ENCODE data around the gene LPAR5. TPM values are rescaled to one million over a fixed set of nuclear protein-coding genes. Genes with fewer than 3 reads are reported as not detected.

LPAR5 gene
- total RNA-seq, 2 experiments from 2014 or later: 1.7 to 2.2 TPM

DNA sequence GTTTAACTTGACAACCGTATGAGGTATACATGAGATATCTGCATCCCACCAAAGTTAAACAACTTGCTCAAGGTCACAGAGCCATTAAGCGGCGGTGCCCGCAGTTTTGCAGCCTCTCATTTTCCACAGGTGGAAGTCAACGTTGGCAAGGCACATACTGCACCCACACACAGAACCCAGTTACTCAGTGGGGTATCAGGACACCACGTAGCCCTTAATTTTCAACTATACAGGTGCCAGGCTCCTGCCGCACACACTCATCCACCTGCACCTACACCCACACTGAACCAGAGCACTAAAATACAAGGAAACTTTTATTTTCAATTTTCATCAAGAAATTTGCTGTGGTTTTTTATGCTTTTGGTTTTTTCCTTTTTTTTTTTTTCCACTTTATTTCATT, 66.0 kb downstream of the LPAR5 start:
- no peak for DNase-seq
- Mint-ChIP-seq H3K4me1 (ENCODE audit: low read depth) (peaks cover 59% of the 10 kb centered on the region), H3K27me3 (ENCODE audit: low read depth) (no peaks in the 10 kb centered on the region), H3K4me3 (peak overlapping the region; percentile 98), H3K27ac (no peak overlapping the region), H3K9me3 (no peaks in the 10 kb centered on the region), H3K36me3 (ENCODE audit: low read depth) (peaks cover 53% of the 10 kb centered on the region)
- intact Hi-C loops (cut with micrococcal nuclease): loop anchor here (2.0 to 5.0 kb wide), 2 partner anchors 75 to 258 kb away; partner anchors contain the start of genes NCAPD2 and P3H3
- CTCF ChIA-PET: interaction anchor here (0.6 to 1.7 kb wide), 16 partner anchors 13 to 256 kb away, joined by 3 to 8 read pairs (median 4); no protein-coding TSS in a partner anchor

DNA sequence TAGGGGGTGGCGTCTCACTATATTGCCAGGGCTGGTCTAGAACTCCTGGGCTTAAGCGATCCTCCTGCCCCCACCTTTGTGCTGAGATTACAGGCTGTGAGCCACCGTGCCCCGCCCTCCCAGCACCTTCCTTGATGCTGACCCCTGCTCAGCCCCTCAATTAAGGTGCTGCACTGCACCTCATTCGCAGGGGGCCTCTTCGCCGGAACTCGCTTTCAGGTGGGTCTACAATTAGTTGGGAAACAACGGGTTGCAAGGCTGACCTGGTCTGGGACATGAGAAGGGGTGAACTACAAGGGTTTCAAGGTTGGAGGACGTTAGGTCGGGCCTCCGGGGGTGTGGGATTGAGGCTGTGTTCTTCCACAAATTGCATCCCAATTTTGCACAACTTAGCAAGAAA, 66.4 kb downstream of the LPAR5 start:
- Mint-ChIP-seq H3K4me1 (ENCODE audit: low read depth) (peaks cover 57% of the 10 kb centered on the region), H3K27ac (no peak overlapping the region), H3K9me3 (no peaks in the 10 kb centered on the region), H3K4me3 (peak overlapping the region; percentile 98), H3K36me3 (ENCODE audit: low read depth) (peaks cover 55% of the 10 kb centered on the region), H3K27me3 (ENCODE audit: low read depth) (no peaks in the 10 kb centered on the region)
- intact Hi-C loops (cut with micrococcal nuclease): loop anchor here (2.0 to 5.0 kb wide), 2 partner anchors 75 to 258 kb away; partner anchors contain the start of genes NCAPD2 and P3H3
- CTCF ChIA-PET: no interaction called here
- DNase-seq: no peak

Other genes starting within 250 kb of the LPAR5 start
- 10 to 100 TPM; 48.1 to 56.7 TPM for gene CD27, start 191.0 kb downstream of the LPAR5 start, total RNA-seq
- 10 to 100 TPM; 27.9 to 28.0 TPM for gene TAPBPL, start 183.9 kb downstream of the LPAR5 start, total RNA-seq
- 10 to 100 TPM; 31.9 to 33.5 TPM for gene VAMP1, start 165.3 kb downstream of the LPAR5 start, total RNA-seq
- 100 to 1,000 TPM; 273 to 278 TPM for gene MRPL51, start 142.7 kb downstream of the LPAR5 start, total RNA-seq
- gene NCAPD2, start 141.9 kb downstream of the LPAR5 start, total RNA-seq: 100 to 1,000 TPM; 252 to 261 TPM
- gene GAPDH, start 101.4 kb downstream of the LPAR5 start, total RNA-seq: 1,000 to 10,000 TPM; 6,537 to 6,787 TPM
- gene IFFO1, start 79.9 kb downstream of the LPAR5 start, total RNA-seq: 1 to 10 TPM; 8.0 to 9.0 TPM
- 10 to 100 TPM; 61.3 to 62.9 TPM for gene NOP2, start 67.7 kb downstream of the LPAR5 start, total RNA-seq
- 100 to 1,000 TPM; 232 to 245 TPM for gene CHD4, start 28.6 kb downstream of the LPAR5 start, total RNA-seq
- gene ACRBP, start 11.5 kb upstream of the LPAR5 start, total RNA-seq: 1 to 10 TPM; 2.3 to 2.4 TPM
- 10 to 100 TPM; 17.3 to 17.8 TPM for gene ING4, start 27.2 kb upstream of the LPAR5 start, total RNA-seq
- gene ZNF384, start 53.4 kb upstream of the LPAR5 start, total RNA-seq: 10 to 100 TPM; 52.6 to 56.6 TPM
- under 1 TPM; 0.21 to 0.27 TPM for gene PIANP, start 64.9 kb upstream of the LPAR5 start, total RNA-seq
- 10 to 100 TPM; 43.0 to 47.8 TPM for gene COPS7A, start 88.1 kb upstream of the LPAR5 start, total RNA-seq
- gene MLF2, start 117.2 kb upstream of the LPAR5 start, total RNA-seq: 100 to 1,000 TPM; 140 to 143 TPM
- 10 to 100 TPM; 35.1 to 44.2 TPM for gene PTMS, start 130.4 kb upstream of the LPAR5 start, total RNA-seq
- gene LAG3, start 136.6 kb upstream of the LPAR5 start, total RNA-seq: 10 to 100 TPM; 22.8 to 25.1 TPM
- gene CD4, start 153.6 kb upstream of the LPAR5 start, total RNA-seq: 100 to 1,000 TPM; 155 to 161 TPM
- gene GPR162, start 185.9 kb upstream of the LPAR5 start, total RNA-seq: under 1 TPM in 1 of 2 experiments, not detected in 1; 0.24 TPM
- gene P3H3, start 192.4 kb upstream of the LPAR5 start, total RNA-seq: 1 to 10 TPM; 1.9 to 2.0 TPM
- gene GNB3, start 205.0 kb upstream of the LPAR5 start, total RNA-seq: under 1 TPM; 0.48 to 0.54 TPM
- 100 to 1,000 TPM; 106 to 108 TPM for gene CDCA3, start 215.3 kb upstream of the LPAR5 start, total RNA-seq
- gene USP5, start 216.2 kb upstream of the LPAR5 start, total RNA-seq: 100 to 1,000 TPM; 115 to 123 TPM
- gene TPI1, start 231.6 kb upstream of the LPAR5 start, total RNA-seq: 1,000 to 10,000 TPM; 1,222 to 1,282 TPM
- 1 to 10 TPM; 2.6 to 2.8 TPM for gene SPSB2, start 237.3 kb upstream of the LPAR5 start, total RNA-seq